Measurements from ENCODE around the gene ALDH1B1. TPM values are rescaled to one million over a fixed set of nuclear protein-coding genes. Genes with fewer than 3 reads are reported as not detected.

ALDH1B1 gene
- total RNA-seq, 4 donors from 2014 or later: 1.6 to 23.7 (median 7.7) TPM

DNA sequence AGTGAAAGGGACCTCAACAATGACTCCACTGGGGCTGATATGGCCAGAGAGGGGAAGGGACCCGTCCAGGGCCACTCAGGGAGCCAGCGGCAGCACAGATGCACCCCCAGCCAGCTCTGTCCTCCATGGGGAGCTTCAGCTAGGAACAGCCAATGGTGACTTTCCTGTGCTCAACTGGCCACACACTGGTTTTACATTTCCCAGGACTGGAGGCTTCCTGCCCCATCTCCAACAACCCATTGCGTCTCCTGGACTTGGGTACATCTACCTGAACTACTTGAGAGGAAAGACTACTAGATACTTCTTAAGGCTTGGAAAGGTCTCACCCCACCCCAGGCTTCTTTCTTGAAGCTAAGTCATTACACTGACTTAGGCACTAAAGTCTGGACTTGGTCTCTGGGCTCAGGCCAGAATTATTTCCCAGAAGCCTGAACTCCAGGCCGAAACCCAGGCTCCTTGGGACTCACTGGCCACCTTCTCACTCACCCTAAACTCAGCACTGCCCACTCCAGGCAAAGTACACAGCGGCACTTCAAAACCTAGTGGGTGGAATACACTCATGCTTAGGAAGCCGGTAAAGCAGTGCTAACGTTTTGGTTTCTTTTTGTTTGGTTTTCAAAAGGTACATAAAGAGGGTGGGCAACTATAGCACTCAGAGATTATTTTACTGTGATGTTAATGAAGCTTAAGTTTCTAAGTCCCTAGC is 30.2 kb downstream of the ALDH1B1 start:
- TF ChIP-seq POLR2A (IDR thresholded peaks at IDR 0.05) (no peak), CTCF (IDR thresholded peaks at IDR 0.05) (no peak)
- Histone ChIP-seq H3K27ac (no peak overlapping the region), H3K36me3 (no peaks in the 10 kb centered on the region), H3K27me3 (peaks cover 0 to 95% (median 2%) of the 10 kb centered on the region in 4 donors), H3K4me3 (no peak overlapping the region), H3K4me1 (peaks cover 0 to 16% (median 0%) of the 10 kb centered on the region in 3 donors), H3K9me3 (no peaks in the 10 kb centered on the region)
- no peak for DNase-seq
- WGBS, 2 donors: 73 to 79% methylated on average over 5 to 7 of the region's 7 CpGs
- intact Hi-C loops (cut with DNase I): no loop called here

DNA sequence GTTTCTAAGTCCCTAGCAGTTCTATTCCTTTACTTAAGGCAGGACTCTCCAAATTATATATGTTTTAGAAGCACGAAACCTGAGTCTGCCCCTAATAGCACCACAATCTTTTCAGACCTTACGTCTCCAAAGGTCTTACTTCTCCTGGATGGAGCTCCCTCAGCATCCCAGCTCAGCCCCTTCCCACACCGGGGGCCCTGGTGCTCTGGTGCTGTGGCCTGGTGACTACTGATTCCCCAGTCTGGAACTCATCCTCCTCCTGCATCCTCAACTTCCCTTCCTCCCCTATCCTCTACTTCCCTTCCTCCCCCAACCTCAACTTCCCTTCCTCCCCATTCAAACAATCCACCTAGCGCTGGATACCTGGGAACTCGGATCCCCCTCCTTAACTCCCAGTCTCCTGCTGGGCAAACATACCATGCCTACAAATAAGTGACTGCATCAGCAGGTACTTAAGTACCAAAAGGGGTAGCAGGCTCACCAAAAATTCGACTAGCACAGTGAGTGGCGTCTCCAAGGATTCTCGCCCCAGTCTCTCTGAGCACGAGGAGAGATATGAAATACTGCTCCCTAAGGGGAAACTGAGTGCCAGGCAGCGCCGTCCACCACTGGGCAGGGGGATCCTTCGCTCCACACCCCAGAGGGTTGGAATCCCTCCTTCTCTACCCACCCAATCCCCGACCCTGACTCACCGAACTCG is 30.9 kb downstream of the ALDH1B1 start:
- intact Hi-C loops (cut with DNase I): no loop called here
- peaks cover 0 to 92% (median 2%) of the 10 kb centered on the region in 4 donors for H3K27me3 ChIP-seq
- H3K27ac ChIP-seq: no peak overlapping the region
- no peaks in the 10 kb centered on the region for H3K36me3 ChIP-seq
- WGBS, 2 donors: 48 to 55% methylated on average over 6 to 9 of the region's 15 CpGs
- H3K4me1 ChIP-seq: peaks cover 0 to 16% (median 0%) of the 10 kb centered on the region in 3 donors
- TF ChIP-seq POLR2A (IDR thresholded peaks at IDR 0.05): no peak
- no peak for TF ChIP-seq CTCF (IDR thresholded peaks at IDR 0.05)
- H3K9me3 ChIP-seq: no peaks in the 10 kb centered on the region
- H3K4me3 ChIP-seq: peak overlapping the region; percentile 16 to 65 (median 34)
- no peak for DNase-seq

DNA sequence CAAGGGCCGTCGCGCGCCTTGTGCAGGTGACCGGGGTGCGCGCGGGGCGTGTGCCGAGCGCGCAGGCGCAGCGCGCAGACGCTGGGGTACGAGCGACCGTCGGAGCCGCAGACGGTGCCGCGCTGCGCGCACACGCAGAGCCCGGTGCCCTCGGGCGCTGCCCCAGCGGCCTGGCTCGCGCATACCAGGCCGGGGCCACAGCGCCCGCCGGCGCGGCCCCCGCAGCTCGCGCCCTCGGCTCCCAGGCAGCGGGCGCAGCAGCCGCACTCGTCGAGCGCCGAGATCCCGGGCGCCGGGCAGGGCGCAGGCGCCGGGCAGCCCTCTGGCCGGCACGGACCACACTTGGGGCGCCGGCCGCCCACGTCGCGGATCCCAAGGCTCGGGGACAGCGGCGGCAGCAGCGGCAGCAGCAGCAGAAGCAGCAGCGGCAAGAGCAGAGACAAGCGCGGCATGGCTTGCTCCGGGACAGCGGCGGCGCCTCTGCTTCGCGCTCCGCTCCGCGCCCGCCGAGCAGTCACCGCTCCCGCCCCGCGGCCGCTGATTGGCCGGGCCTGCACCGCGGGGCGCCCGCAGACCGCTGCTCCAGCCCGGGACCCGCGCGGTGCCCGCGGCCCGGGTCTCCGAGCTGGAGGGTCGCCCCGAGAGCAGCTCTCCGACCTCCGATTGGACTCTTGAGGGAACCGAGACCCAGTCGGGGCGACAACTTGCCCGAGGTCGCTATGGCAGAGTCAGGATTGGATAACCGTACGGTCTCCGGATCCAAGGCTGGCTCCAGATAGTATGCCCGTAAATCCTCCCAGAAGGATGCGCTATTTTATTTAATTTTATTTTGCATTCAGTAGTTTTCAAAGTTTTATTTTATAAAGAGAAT is 31.7 kb downstream of the ALDH1B1 start, which contains the start of gene IGFBPL1:
IGFBPL1 (minus strand) TSS at position 482 of the 871 bp plus-strand sequence; CDS start at position 452, 30 bp downstream.
- Histone ChIP-seq H3K4me3 (peak within 1 kb of the TSS; percentile 16 to 65 (median 34)), H3K9me3 (no peaks in the 10 kb centered on the region), H3K4me1 (peaks cover 0 to 16% (median 0%) of the 10 kb centered on the region in 3 donors), H3K27me3 (peaks cover 0 to 86% (median 2%) of the 10 kb centered on the region in 4 donors), H3K27ac (peak within 1 kb of the TSS in 1 of 4 donors; percentile 14), H3K36me3 (no peaks in the 10 kb centered on the region)
- WGBS, 2 donors: 8 to 17% methylated on average over 9 to 10 of the region's 115 CpGs
- DNase-seq: no peak
- intact Hi-C loops (cut with DNase I): no loop called here
- no peak for TF ChIP-seq CTCF (IDR thresholded peaks at IDR 0.05)
- no peak for TF ChIP-seq POLR2A (IDR thresholded peaks at IDR 0.05)

DNA sequence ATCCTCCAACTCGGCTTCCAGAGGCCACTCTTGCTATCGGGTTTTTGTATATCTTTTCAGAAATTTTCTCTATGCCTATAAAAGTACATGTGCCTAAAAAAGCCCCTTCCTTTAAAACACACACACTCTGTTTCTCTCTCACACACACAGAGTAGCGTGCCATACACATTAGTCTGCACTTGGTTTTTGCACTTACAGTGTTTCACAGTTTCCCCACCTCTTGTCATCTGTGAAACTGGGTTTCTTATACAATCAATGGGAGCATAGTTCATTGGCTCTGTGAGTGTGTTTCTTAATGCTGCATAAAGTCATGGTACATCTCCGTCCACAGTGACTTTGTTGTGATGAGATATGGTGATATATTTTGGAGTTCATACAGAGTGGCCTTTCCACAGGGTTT is 32.4 kb downstream of the ALDH1B1 start:
- TF ChIP-seq POLR2A (IDR thresholded peaks at IDR 0.05): no peak
- TF ChIP-seq CTCF (IDR thresholded peaks at IDR 0.05): no peak
- peaks cover 0 to 79% (median 2%) of the 10 kb centered on the region in 4 donors for H3K27me3 ChIP-seq
- H3K9me3 ChIP-seq: no peaks in the 10 kb centered on the region
- H3K27ac ChIP-seq: no peak overlapping the region
- 75 to 77% methylated on average over 4 of the region's 4 CpGs for WGBS, 2 donors
- intact Hi-C loops (cut with DNase I): no loop called here
- H3K4me3 ChIP-seq: no peak overlapping the region
- DNase-seq: no peak
- H3K4me1 ChIP-seq: peaks cover 0 to 16% (median 0%) of the 10 kb centered on the region in 3 donors
- H3K36me3 ChIP-seq: no peaks in the 10 kb centered on the region
